HepG2 (cell line): ENCODE results near the gene PRR33. TPM values are rescaled to one million over a fixed set of nuclear protein-coding genes. Genes with fewer than 3 reads are reported as not detected.

Experiments
- ATAC-seq: fragments of 200-7000 bp; cut with Tn5 transposase; 3 replicates; pipeline ENCODE4 v1.9.1; 2020; ENCODE audit warnings: mild to moderate bottlenecking, moderate library complexity
- BruUV-seq: library from RNA; stranded (reverse); fragments of 400-500 nt; replicated peaks from 2 replicates; lab custom pipeline; 2021; lab: Mats Ljungman, UMichigan
- CTCF ChIA-PET: fragments of 300-600 bp; formaldehyde crosslinking; extraction: SDS; loops from one replicate; lab custom pipeline; 2021; ENCODE audit warnings: low total read pairs, inconsistent platforms, low intra/inter-chr PET ratio; lab: Yijun Ruan, JAX
- POLR2A ChIA-PET: fragments of 350-600 bp; sonication (Branson Sonifier 250); formaldehyde crosslinking; loops from one replicate; lab custom pipeline; 2020; ENCODE audit warnings: antibody characterized with exemption, inconsistent platforms; lab: Yijun Ruan, JAX
- DNase-seq: peaks from one replicate; pipeline ENCODE4 v3.0.0-alpha.2; 2015; ENCODE audit warnings: low spot score
- FAIRE-seq: peaks from 3 replicates; lab custom pipeline; 2011; peaks lifted over from hg19 to GRCh38; lab: Jason Lieb, UNC
- H2AFZ ChIP-seq: one replicate; pipeline ENCODE4 v1.6.1; 2011; ENCODE audit warnings: low read length, inconsistent platforms
- H3K27ac ChIP-seq: fragments of 300-600 bp; 3 replicates; pipeline ENCODE4 v1.8.0; 2011; ENCODE audit warnings: mixed run types, mild to moderate bottlenecking, mixed read lengths, low read length, inconsistent platforms; ENCODE audit not compliant: insufficient read depth; ENCODE audit errors: extremely low read length
- H3K27me3 ChIP-seq, 2 experiments: fragments of 200-600 bp in 1 of 2; 2 replicates in 1 of 2; 3 replicates in 1 of 2; pipeline versions ENCODE4 v1.6.0 to v1.8.0; 2011; ENCODE audit warnings: low read length in 2 of 2, mild to moderate bottlenecking in 2 of 2, moderate library complexity in 2 of 2, inconsistent platforms in 1 of 2; ENCODE audit not compliant: insufficient read depth in 2 of 2, control insufficient read depth in 1 of 2
- H3K36me3 ChIP-seq, 2 experiments: fragments of 200-600 bp in 1 of 2; replicated peaks in 1 of 2; 2 replicates in 1 of 2; 3 replicates in 1 of 2; pipeline versions ENCODE4 v1.5.1 to v1.8.0; 2011; ENCODE audit warnings: low read length in 2 of 2, inconsistent platforms in 1 of 2; ENCODE audit not compliant: insufficient read depth in 2 of 2, control insufficient read depth in 1 of 2
- H3K4me1 ChIP-seq: 2 replicates; pipeline ENCODE4 v1.5.1; 2012; ENCODE audit warnings: low read length, inconsistent platforms; ENCODE audit not compliant: insufficient read depth
- H3K4me2 ChIP-seq: 2 replicates; pipeline ENCODE4 v1.6.0; 2011; ENCODE audit warnings: low read depth, low read length, inconsistent platforms
- H3K4me3 ChIP-seq, 3 experiments: fragments of 200-600 bp in 1 of 3; sonication (generic), shearing (Covaris generic) in 1 of 3; replicated peaks in 1 of 3; 2 replicates each; pipeline ENCODE4 v1.5.1; 2011 to 2016; ENCODE audit warnings: low read length in 3 of 3, inconsistent platforms in 2 of 3, low read depth in 2 of 3, mild to moderate bottlenecking in 2 of 3, control low read depth in 1 of 3, mixed read lengths in 1 of 3; ENCODE audit not compliant: insufficient read depth in 1 of 3
- H3K79me2 ChIP-seq: one replicate; pipeline ENCODE4 v1.6.1; 2011; ENCODE audit warnings: low read length, inconsistent platforms; ENCODE audit not compliant: insufficient read depth
- H3K9ac ChIP-seq: 2 replicates; pipeline ENCODE4 v1.6.0; 2011; ENCODE audit warnings: mild to moderate bottlenecking, low read depth, low read length, inconsistent platforms; ENCODE audit not compliant: insufficient read depth
- H3K9me3 ChIP-seq: 2 replicates; pipeline ENCODE4 v1.5.1; 2012; ENCODE audit warnings: mild to moderate bottlenecking, low read length
- H4K20me1 ChIP-seq: 2 replicates; pipeline ENCODE4 v1.6.0; 2011; ENCODE audit warnings: inconsistent platforms, mild to moderate bottlenecking, low read length, moderate library complexity; ENCODE audit not compliant: insufficient read depth
- AHR ChIP-seq: IDR thresholded peaks from 2 replicates; pipeline ENCODE4 v1.6.1; 2018; ENCODE audit warnings: missing genetic modification reagents, missing compliant biosample characterization
- NCOA5 ChIP-seq: sonication (generic); formaldehyde crosslinking; IDR thresholded peaks from 2 replicates; pipeline ENCODE4 v1.4.0; 2020; ENCODE audit warnings: missing genetic modification reagents
- NFIB ChIP-seq: sonication (generic); formaldehyde crosslinking; IDR thresholded peaks from 2 replicates; pipeline ENCODE4 v1.9.0; 2021; ENCODE audit warnings: missing genetic modification reagents, mild to moderate bottlenecking, borderline replicate concordance
- RBFOX2 ChIP-seq: fragments of 200-400 bp; formaldehyde crosslinking; IDR thresholded peaks from 2 replicates; pipeline ENCODE4 v1.6.1; 2017; ENCODE audit warnings: low read depth, mild to moderate bottlenecking, low read length
- ZMYM2 ChIP-seq: sonication (generic); formaldehyde crosslinking; IDR thresholded peaks from 2 replicates; pipeline ENCODE4 v1.8.0; 2022; ENCODE audit warnings: mild to moderate bottlenecking, missing genetic modification reagents
- ZNF292 ChIP-seq: sonication (generic); formaldehyde crosslinking; IDR thresholded peaks from 2 replicates; pipeline ENCODE4 v1.8.1; 2022; ENCODE audit warnings: mild to moderate bottlenecking, low read depth, missing genetic modification reagents, borderline replicate concordance
- ZNF431 ChIP-seq: sonication (generic); formaldehyde crosslinking; IDR thresholded peaks from 2 replicates; pipeline ENCODE4 v1.9.0; 2022; ENCODE audit warnings: missing genetic modification reagents, low read depth, mild to moderate bottlenecking, borderline replicate concordance
- WGBS: methylation state at CpG from one replicate; pipeline ENCODE4 v1.1.6; 2017; ENCODE audit warnings: low lambda C conversion rate; 5-methylcytosine and 5-hydroxymethylcytosine counted together
- in situ Hi-C: cut with HindIII; loops from 2 replicates; pipeline ENCODE4 v1.10.0; 2017; ENCODE audit warnings: low pct_unique_long_range_greater_than_20kb; ENCODE audit not compliant: extremely low pct_ligation_motif_present
- intact Hi-C: fragments of 100-400 bp; cut with micrococcal nuclease; formaldehyde crosslinking; loops from one replicate; pipeline ENCODE4 v1.10.0; 2022; ENCODE audit not compliant: unreplicated experiment
- polyA plus RNA-seq, 8 experiments: library from polyadenylated mRNA; depleted of rRNA in 3 of 8; stranded (reverse) in 7 of 8; unstranded in 1 of 8; fragments of >200 nt; fragmentation: Illumina TruSeq in 4 of 8; extraction: Trizol in 4 of 8; gene quantifications; 2 replicates each; pipeline versions ENCODE4 v1.2.1 to v1.2.3, GENCODE V29; 2011 to 2016; ENCODE audit warnings: low read depth in 4 of 8, missing spikeins in 1 of 8, mixed read lengths in 1 of 8; ENCODE audit not compliant: insufficient read depth in 1 of 8
- total RNA-seq, 5 experiments: library from RNA; depleted of rRNA; stranded (reverse); fragments of >200 nt; fragmentation: Illumina TruSeq; extraction: Trizol; gene quantifications; 2 replicates each; pipeline ENCODE4 v1.2.3, GENCODE V29; 2016; ENCODE audit warnings: low read depth in 1 of 5
- TF ChIP-seq, protein P1 (sequence below): sonication (generic); formaldehyde crosslinking; IDR thresholded peaks from 2 replicates; pipeline ENCODE4 v1.5.1; 2020; ENCODE audit warnings: missing genetic modification reagents, mild to moderate bottlenecking, borderline replicate concordance
- TF ChIP-seq, protein P2 (sequence below): sonication (generic); formaldehyde crosslinking; IDR thresholded peaks from 2 replicates; pipeline ENCODE4 v1.4.0; 2020; ENCODE audit warnings: missing genetic modification reagents
- TF ChIP-seq, protein P3 (sequence below): sonication (generic); formaldehyde crosslinking; IDR thresholded peaks from 2 replicates; pipeline ENCODE4 v1.5.1; 2020; ENCODE audit warnings: mild to moderate bottlenecking, missing genetic modification reagents, borderline replicate concordance

Gene PRR33
- total and polyA plus RNA-seq, 2 of the 13 experiments (the other 11 are each of a cell fraction or from before 2014, with no cell fraction given): not detected

DNA sequence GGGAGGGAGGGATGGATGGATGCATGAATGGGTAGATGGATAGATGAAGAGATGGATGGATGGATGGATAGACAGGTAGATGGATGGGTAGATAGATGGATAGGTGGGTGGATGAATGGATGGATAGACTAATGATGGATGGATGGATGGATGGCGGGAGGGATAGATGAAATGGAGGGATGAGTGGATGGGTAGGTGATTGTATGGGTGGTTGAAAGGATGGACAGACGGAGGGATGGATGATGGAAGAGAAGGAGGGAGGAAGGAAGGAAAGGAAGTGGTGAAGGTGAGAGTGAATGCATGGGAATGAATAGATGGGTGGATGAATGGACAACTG lies 24.1 kb upstream of the PRR33 start:
- no peak for FAIRE-seq
- no peaks in the 10 kb centered on the region for H3K79me2 ChIP-seq
- H3K27me3 ChIP-seq: peaks cover 11 to 32% of the 10 kb centered on the region in 2 experiments; a peak in 4 of 5 replicates
- no TSS peak for BruUV-seq
- ATAC-seq: no peak
- no peak for TF ChIP-seq RBFOX2
- TF ChIP-seq, protein P1, sequence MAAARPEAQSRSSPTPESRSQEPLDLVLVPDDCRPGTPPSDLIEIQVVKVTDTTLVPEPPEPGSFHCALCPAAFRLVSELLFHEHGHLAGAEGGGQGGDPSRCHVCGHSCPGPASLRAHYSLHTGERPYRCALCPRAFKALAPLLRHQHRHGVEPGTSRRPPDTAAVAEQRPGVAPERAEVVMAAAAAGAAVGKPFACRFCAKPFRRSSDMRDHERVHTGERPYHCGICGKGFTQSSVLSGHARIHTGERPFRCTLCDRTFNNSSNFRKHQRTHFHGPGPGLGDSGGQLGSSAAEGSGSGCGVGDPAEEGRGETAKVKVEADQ: no peak
- TF ChIP-seq ZNF431: no peak
- TF ChIP-seq ZNF292: no peak
- no peak for TF ChIP-seq AHR (CRISPR knock-in tag)
- no peak for TF ChIP-seq NFIB (CRISPR knock-in tag)
- TF ChIP-seq, protein P2, sequence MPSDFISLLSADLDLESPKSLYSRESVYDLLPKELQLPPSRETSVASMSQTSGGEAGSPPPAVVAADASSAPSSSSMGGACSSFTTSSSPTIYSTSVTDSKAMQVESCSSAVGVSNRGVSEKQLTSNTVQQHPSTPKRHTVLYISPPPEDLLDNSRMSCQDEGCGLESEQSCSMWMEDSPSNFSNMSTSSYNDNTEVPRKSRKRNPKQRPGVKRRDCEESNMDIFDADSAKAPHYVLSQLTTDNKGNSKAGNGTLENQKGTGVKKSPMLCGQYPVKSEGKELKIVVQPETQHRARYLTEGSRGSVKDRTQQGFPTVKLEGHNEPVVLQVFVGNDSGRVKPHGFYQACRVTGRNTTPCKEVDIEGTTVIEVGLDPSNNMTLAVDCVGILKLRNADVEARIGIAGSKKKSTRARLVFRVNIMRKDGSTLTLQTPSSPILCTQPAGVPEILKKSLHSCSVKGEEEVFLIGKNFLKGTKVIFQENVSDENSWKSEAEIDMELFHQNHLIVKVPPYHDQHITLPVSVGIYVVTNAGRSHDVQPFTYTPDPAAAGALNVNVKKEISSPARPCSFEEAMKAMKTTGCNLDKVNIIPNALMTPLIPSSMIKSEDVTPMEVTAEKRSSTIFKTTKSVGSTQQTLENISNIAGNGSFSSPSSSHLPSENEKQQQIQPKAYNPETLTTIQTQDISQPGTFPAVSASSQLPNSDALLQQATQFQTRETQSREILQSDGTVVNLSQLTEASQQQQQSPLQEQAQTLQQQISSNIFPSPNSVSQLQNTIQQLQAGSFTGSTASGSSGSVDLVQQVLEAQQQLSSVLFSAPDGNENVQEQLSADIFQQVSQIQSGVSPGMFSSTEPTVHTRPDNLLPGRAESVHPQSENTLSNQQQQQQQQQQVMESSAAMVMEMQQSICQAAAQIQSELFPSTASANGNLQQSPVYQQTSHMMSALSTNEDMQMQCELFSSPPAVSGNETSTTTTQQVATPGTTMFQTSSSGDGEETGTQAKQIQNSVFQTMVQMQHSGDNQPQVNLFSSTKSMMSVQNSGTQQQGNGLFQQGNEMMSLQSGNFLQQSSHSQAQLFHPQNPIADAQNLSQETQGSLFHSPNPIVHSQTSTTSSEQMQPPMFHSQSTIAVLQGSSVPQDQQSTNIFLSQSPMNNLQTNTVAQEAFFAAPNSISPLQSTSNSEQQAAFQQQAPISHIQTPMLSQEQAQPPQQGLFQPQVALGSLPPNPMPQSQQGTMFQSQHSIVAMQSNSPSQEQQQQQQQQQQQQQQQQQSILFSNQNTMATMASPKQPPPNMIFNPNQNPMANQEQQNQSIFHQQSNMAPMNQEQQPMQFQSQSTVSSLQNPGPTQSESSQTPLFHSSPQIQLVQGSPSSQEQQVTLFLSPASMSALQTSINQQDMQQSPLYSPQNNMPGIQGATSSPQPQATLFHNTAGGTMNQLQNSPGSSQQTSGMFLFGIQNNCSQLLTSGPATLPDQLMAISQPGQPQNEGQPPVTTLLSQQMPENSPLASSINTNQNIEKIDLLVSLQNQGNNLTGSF (CRISPR knock-in tag): no peak
- no peak for TF ChIP-seq NCOA5 (CRISPR knock-in tag)
- TF ChIP-seq ZMYM2 (CRISPR knock-in tag): no peak
- TF ChIP-seq, protein P3, sequence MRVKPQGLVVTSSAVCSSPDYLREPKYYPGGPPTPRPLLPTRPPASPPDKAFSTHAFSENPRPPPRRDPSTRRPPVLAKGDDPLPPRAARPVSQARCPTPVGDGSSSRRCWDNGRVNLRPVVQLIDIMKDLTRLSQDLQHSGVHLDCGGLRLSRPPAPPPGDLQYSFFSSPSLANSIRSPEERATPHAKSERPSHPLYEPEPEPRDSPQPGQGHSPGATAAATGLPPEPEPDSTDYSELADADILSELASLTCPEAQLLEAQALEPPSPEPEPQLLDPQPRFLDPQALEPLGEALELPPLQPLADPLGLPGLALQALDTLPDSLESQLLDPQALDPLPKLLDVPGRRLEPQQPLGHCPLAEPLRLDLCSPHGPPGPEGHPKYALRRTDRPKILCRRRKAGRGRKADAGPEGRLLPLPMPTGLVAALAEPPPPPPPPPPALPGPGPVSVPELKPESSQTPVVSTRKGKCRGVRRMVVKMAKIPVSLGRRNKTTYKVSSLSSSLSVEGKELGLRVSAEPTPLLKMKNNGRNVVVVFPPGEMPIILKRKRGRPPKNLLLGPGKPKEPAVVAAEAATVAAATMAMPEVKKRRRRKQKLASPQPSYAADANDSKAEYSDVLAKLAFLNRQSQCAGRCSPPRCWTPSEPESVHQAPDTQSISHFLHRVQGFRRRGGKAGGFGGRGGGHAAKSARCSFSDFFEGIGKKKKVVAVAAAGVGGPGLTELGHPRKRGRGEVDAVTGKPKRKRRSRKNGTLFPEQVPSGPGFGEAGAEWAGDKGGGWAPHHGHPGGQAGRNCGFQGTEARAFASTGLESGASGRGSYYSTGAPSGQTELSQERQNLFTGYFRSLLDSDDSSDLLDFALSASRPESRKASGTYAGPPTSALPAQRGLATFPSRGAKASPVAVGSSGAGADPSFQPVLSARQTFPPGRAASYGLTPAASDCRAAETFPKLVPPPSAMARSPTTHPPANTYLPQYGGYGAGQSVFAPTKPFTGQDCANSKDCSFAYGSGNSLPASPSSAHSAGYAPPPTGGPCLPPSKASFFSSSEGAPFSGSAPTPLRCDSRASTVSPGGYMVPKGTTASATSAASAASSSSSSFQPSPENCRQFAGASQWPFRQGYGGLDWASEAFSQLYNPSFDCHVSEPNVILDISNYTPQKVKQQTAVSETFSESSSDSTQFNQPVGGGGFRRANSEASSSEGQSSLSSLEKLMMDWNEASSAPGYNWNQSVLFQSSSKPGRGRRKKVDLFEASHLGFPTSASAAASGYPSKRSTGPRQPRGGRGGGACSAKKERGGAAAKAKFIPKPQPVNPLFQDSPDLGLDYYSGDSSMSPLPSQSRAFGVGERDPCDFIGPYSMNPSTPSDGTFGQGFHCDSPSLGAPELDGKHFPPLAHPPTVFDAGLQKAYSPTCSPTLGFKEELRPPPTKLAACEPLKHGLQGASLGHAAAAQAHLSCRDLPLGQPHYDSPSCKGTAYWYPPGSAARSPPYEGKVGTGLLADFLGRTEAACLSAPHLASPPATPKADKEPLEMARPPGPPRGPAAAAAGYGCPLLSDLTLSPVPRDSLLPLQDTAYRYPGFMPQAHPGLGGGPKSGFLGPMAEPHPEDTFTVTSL: no peak
- no peak overlapping the region for H3K4me2 ChIP-seq
- 9% methylated on average over 2 of the region's 2 CpGs for WGBS
- CTCF ChIA-PET: no interaction called here
- H3K9ac ChIP-seq: no peak overlapping the region
- in situ Hi-C loops: no loop called here
- DNase-seq: no peak
- intact Hi-C loops: no loop called here
- no peaks in the 10 kb centered on the region for H3K4me1 ChIP-seq
- H3K36me3 ChIP-seq: no peaks in the 10 kb centered on the region
- no peaks in the 10 kb centered on the region for H3K9me3 ChIP-seq
- no peak overlapping the region for H2AFZ ChIP-seq
- H4K20me1 ChIP-seq: no peaks in the 10 kb centered on the region
- H3K4me3 ChIP-seq: no peak overlapping the region
- H3K27ac ChIP-seq: no peak overlapping the region
- POLR2A ChIA-PET: no interaction called here
